Cardiac muscle cell (in vitro differentiated cells and primary cell): ENCODE results near the gene MRPS30. TPM values are rescaled to one million over a fixed set of nuclear protein-coding genes. Genes with fewer than 3 reads are reported as not detected.
"Not testable (repeated sequence)": the region's sequence is repeated elsewhere in the genome, so short reads cannot be mapped to it uniquely, and the experiment has no call there.

Experiments
- DNase-seq, 2 donors: peaks; one replicate each; pipeline versions ENCODE4 v3.0.0 to v3.0.0-alpha.2; 2010 to 2017; ENCODE audit warnings: low read depth in 1 of 2, low spot score in 1 of 2
- H3K27ac ChIP-seq: fragments of 200-600 bp; sonication (generic); 2 replicates; pipeline ENCODE4 v1.5.1; 2016
- H3K27me3 ChIP-seq: fragments of 200-600 bp; sonication (generic); 2 replicates; pipeline ENCODE4 v1.6.0; 2016; ENCODE audit warnings: control low read depth
- H3K36me3 ChIP-seq: fragments of 200-600 bp; sonication (generic); 2 replicates; pipeline ENCODE4 v1.5.1; 2016; ENCODE audit warnings: control low read depth
- H3K4me1 ChIP-seq: fragments of 200-600 bp; sonication (generic); 2 replicates; pipeline ENCODE4 v1.8.1; 2017; ENCODE audit warnings: low read depth, mild to moderate bottlenecking, mixed run types
- H3K4me3 ChIP-seq: fragments of 200-600 bp; sonication (generic); 2 replicates; pipeline ENCODE4 v1.5.1; 2016; ENCODE audit warnings: mild to moderate bottlenecking
- H3K9me3 ChIP-seq: fragments of 200-600 bp; sonication (generic); 2 replicates; pipeline ENCODE4 v1.5.1; 2017; ENCODE audit warnings: low read depth, mild to moderate bottlenecking, control low read depth
- CTCF ChIP-seq: IDR thresholded peaks from 2 replicates; pipeline ENCODE4 v1.5.1; 2012; ENCODE audit warnings: low read depth, mild to moderate bottlenecking, low read length
- polyA plus RNA-seq: library from polyadenylated mRNA; unstranded; fragments of >200 nt; fragmentation: Nextera tagmentation; extraction: Ambion mirVana; gene quantifications from 2 replicates; pipeline ENCODE4 v1.2.1, GENCODE V29; 2016
- total RNA-seq: library from RNA; depleted of rRNA; stranded (reverse); fragments of >200 nt; gene quantifications from 2 replicates; pipeline ENCODE4 v1.2.3, GENCODE V29; 2016

The MRPS30 gene
- total and polyA plus RNA-seq, 2 experiments from 2014 or later: 50.1 to 142 TPM

- no peaks in the 10 kb centered on the region for H3K9me3 ChIP-seq
- TF ChIP-seq CTCF: peak; percentile 39
- H3K27ac ChIP-seq: no peak overlapping the region
- DNase-seq: peak; percentile 66 to 71
- no peaks in the 10 kb centered on the region for H3K4me1 ChIP-seq
- H3K36me3 ChIP-seq: no peaks in the 10 kb centered on the region
- no peaks in the 10 kb centered on the region for H3K27me3 ChIP-seq
- H3K4me3 ChIP-seq: no peak overlapping the region
Measured at GRCh38 chr5:44774279-44774880, 34.4 kb upstream of the MRPS30 start.

GRCh38 chr5:44779167-44779566 is 29.6 kb upstream of the MRPS30 start:
- Histone ChIP-seq H3K27me3 (no peaks in the 10 kb centered on the region), H3K27ac (no peak overlapping the region), H3K9me3 (no peaks in the 10 kb centered on the region), H3K4me1 (no peaks in the 10 kb centered on the region), H3K36me3 (no peaks in the 10 kb centered on the region), H3K4me3 (no peak overlapping the region)
- DNase-seq: no peak
- no peak for TF ChIP-seq CTCF

GRCh38 chr5:44783634-44784315 is 25.0 kb upstream of the MRPS30 start:
- Histone ChIP-seq H3K4me1 (no peaks in the 10 kb centered on the region), H3K27ac (no peak overlapping the region), H3K27me3 (no peaks in the 10 kb centered on the region), H3K36me3 (no peaks in the 10 kb centered on the region), H3K9me3 (peaks cover 7% of the 10 kb centered on the region), H3K4me3 (no peak overlapping the region)
- TF ChIP-seq CTCF: no peak
- no peak for DNase-seq

- Histone ChIP-seq H3K36me3 (no peaks in the 10 kb centered on the region), H3K4me3 (no peak overlapping the region), H3K27me3 (no peaks in the 10 kb centered on the region), H3K27ac (no peak overlapping the region), H3K9me3 (peaks cover 7% of the 10 kb centered on the region), H3K4me1 (no peaks in the 10 kb centered on the region)
- TF ChIP-seq CTCF: no peak
- DNase-seq: no peak
Measured at GRCh38 chr5:44787731-44788130, 21.0 kb upstream of the MRPS30 start.

- not testable (repeated sequence) for H3K4me3 ChIP-seq, H3K4me1 ChIP-seq, H3K9me3 ChIP-seq, H3K36me3 ChIP-seq, H3K27me3 ChIP-seq, DNase-seq, H3K27ac ChIP-seq
Measured at GRCh38 chr5:44789372-44789995, 19.3 kb upstream of the MRPS30 start.

GRCh38 chr5:44792031-44792673 is 16.6 kb upstream of the MRPS30 start:
- H3K36me3 ChIP-seq, H3K27ac ChIP-seq, H3K27me3 ChIP-seq, H3K4me3 ChIP-seq, H3K4me1 ChIP-seq, DNase-seq: not testable (repeated sequence)
- peaks cover 10% of the 10 kb centered on the region for H3K9me3 ChIP-seq
